Activated T-cell treated with anti-CD3 and anti-CD28 coated beads, Interleukin-2, amount 50 U/mL, for 1 hour (primary cell): ENCODE data around the gene IRAK1BP1.
"Not testable (repeated sequence)": the region's sequence is repeated elsewhere in the genome, so short reads cannot be mapped to it uniquely, and the experiment has no call there.

ENCODE experiments used
- DNase-seq: peaks from one replicate; pipeline ENCODE4 v3.0.0-alpha.2; 2020

IRAK1BP1 gene

GRCh38 chr6:78896227-78896626 lies 28.9 kb downstream of the IRAK1BP1 start:
- DNase-seq, result no peak

DNA sequence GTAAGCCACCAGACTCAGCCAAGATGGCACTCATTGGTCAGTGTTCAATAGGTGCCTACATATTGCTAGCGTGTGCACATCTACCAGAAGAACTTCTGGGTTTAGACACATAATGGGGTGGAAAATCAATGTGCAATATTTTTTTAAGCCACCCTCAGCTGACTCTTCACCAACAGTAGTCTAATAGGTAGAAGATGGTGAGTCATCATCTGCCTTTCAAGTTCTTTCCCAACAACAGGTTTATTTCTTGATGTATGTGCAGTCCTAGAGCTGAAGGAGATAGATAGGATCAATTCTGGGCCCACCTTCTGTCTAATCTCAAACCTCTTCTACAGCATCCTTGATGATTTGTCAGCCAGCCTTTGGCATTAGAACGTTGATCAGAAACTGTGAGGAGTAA lies 41.3 kb downstream of the IRAK1BP1 start:
- no peak for DNase-seq

DNA sequence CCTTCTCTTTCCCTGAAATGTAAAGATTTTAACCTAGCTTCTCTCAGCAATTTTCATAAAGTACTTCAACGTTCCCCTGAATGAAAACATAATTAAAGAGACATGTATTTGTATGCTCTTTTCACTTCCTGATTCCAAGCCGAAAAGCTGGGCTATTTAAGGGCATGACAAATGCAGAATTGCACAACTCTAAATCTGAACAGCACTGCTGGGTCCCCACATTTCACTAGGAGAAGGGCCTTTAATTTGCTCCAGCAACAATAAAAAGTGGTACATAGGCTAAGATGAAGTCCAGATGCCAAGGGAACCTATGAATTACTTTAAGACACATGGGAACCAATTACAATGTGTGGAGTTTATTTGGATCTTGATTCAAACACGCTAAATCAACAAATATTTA lies 42.0 kb downstream of the IRAK1BP1 start:
- DNase-seq, result no peak

DNA sequence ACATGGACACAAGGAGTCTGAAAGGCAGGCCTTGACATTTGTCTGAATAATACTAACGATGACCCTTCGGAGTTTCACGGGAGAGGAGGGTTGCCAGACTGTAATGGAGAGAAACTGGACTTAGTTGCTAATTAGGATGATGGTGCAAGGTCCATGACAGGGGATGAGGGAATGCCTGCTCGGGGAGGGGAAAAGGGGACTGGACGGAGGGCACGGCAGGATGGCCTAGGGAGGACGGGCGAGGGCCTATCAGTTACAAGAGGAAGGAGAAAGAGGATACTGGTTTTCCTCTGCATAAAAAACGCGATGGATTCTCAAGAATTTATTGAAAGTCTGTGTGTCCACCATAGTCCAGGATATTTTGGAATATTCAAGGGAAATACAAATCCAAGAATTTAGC lies 42.7 kb downstream of the IRAK1BP1 start:
- no peak for DNase-seq

- DNase-seq, result no peak
These were observed 43.3 kb downstream of the IRAK1BP1 start for GRCh38 chr6:78910591-78911171.

DNA sequence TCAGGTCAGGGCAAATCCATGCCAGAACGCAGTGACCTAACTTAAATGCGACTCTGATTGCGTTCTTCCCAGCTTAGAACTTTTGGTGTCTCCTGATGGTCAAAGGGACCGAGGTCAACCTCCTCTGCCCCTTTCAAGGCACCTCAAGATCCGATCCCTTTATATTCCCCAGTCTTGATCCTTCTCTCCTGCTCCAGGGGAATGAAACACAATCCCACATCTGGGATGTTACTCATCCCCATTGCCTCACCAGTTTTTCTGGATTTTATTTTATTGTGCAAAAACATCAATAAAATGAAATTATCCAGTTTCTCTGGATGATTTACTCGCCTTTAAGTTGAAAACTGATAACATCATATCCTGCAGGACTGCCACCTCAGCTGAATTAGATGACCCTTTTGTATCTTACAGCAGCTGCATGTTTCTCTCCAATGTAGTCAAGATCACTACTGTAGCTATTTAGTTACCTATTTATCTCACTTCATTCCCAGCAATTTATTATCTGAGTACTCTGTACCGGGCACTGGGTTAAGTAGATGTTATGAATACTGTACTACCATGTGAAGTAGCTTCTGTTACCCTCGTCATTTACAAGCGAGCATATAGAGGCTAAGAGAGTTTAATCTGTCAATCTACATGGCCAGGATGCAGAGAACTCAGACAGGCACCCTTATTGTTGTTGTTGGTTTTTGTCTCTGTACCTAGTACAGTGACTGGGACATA lies 44.0 kb downstream of the IRAK1BP1 start:
- DNase-seq, result no peak

- DNase-seq, result no peak
These were observed 49.1 kb downstream of the IRAK1BP1 start for GRCh38 chr6:78916411-78916810.

DNA sequence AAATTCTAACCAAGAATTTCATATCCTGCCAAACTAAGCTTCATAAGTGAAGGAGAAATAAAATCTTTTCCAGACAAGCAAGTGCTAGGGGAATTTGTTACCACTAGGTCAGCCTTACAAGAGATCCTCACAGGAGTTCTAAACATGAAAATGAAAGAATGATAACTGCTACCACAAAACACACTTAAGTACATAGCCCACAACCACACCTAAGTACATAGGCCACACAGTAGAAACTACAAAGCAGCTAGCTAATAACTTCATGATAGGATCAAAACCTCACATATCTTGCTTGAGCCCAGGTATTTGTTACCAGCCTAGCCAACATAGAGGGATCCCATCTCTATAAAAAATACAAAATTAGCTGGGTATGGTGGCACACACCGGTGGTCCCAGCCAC lies 50.4 kb downstream of the IRAK1BP1 start:
- no peak for DNase-seq

- not testable (repeated sequence) for DNase-seq
These were observed 53.8 kb downstream of the IRAK1BP1 start for GRCh38 chr6:78921168-78921567.

DNA sequence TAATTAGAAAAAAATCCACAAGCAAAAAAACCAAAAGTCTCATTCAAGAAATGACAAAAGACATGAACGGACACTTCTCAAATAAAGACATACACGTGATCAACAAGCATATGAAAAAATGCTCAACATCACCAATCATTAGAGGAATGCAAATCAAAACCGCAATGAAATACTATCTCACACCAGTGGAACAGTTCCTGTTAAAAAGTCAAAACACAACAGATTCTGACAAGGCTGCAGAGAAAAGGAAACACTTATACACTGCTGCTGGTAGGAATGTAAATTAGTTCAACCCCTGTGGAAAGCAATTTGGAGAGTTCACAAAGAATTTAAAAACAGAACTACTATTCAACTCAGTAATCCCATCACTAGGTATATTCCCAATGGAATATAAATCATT lies 58.0 kb downstream of the IRAK1BP1 start:
- DNase-seq, result no peak

DNA sequence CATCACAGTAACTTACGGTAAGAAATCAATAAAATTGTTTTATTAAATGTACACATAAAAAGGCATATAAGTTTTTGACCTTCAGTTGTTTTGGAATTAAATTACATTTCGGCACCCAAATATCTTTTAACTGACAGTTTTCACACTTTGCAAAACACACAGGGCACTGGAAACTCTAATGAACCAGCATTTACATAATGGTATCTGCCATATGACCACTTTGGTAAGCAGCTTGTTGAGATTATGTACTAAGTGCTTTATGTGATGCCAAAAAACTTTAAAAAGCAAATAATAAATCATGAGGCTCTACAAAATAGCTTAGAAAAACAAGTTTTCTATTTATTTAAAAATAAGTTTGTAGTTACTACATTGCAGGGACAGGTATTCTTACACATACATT lies 68.2 kb downstream of the IRAK1BP1 start:
- DNase-seq, result no peak

DNA sequence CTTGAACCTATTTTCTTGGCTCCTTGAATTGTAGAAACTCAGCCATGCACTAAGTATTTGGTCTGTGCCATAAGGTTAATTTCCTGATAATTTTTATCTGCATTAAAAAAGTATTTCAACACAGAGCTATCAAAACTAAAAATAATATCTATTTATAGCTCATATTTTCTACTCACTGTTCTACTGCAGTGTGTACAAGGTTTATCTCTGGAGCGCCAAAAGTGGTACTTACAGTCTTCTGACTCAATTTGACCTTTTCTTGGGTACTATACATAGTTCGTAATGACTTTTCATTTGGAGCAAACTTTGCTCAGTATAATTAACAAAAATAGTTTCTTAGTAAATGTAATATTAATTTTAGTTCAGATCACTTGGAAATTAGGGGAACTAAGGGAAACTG lies 69.2 kb downstream of the IRAK1BP1 start:
- DNase-seq, result no peak

GRCh38 chr6:78942446-78942845 lies 75.1 kb downstream of the IRAK1BP1 start:
- DNase-seq, result no peak

DNA sequence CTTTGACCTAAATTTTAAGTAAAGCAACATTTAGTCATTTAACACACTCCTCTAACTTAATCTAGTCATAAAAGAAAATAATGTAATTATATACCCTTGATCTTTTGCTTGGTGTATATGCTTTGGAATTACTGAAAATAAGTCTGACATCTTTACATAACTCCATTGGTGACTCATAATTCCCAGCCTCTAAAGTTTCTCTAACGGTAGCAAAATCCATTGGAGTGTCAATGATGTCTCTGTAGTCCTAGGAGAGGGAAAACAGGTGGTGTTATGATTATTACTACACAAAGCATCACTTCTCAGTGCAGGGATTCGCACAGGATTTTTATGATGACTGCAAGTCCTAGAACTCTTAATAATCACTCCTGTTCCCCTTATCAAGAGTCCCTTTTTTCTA lies 80.2 kb downstream of the IRAK1BP1 start:
- no peak for DNase-seq

DNA sequence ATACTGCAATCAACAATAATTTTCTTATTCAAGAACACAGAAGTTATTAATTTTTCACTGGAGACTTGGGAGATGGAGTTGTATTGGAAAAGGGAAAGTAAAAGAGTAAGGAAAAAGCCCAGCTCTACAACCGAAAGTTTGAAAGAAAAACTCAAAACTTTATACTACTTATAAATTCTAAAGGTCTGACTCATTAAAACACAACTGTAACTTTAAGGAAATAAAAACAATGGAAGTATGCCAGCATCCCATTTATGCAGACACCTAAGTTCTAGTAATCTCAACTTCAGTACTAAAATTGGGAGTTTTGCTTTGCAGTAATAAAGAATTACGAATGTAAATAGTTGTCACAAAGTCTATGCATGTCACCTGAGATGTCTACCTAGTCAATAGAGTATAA lies 80.6 kb downstream of the IRAK1BP1 start:
- DNase-seq, result no peak

- no peak for DNase-seq
These were observed 81.4 kb downstream of the IRAK1BP1 start for GRCh38 chr6:78948785-78949184.

DNA sequence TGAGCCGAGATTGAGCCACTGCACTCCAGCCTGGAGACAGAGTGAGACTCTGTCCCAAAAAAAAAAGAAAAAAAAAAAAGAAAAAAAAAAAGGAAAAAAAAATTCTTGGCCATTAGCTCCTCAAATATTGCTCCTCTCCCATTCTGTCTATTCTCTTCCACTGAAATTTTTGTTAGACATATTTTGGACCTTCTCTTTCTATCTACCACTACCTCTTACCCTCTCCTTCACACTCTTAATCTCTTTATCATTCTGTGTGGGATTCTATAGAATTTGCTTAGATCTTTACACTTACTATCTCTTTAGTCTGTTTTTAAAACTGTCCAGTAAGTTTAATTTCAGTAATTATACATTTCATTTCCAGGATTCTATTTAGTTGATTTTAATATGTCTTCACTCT lies 85.0 kb downstream of the IRAK1BP1 start:
- no peak for DNase-seq
